Tibial nerve (tissue), 4 donors: ENCODE measurements around the gene TRAK1. TPM values are rescaled to one million over a fixed set of nuclear protein-coding genes. Genes with fewer than 3 reads are reported as not detected.

ENCODE experiments used
- DNase-seq, 2 donors: peaks; one replicate each; pipeline ENCODE4 v3.0.0-alpha.2; 2019; ENCODE audit warnings: low spot score in 2 of 2
- H3K27ac ChIP-seq, 4 donors: fragments of 200-600 bp; sonication (generic) in 3 of 4; one replicate each; pipeline ENCODE4 v1.5.1; 2017 to 2019; ENCODE audit warnings: mild to moderate bottlenecking in 1 of 4
- H3K27me3 ChIP-seq, 2 donors: fragments of 200-600 bp; sonication (generic) in 1 of 2; one replicate each; pipeline versions ENCODE4 v1.5.1 to v1.6.0; 2017 to 2019
- H3K36me3 ChIP-seq, 3 donors: fragments of 200-600 bp; sonication (generic); one replicate each; pipeline ENCODE4 v1.5.1; 2018 to 2019
- H3K4me1 ChIP-seq, 4 donors: fragments of 200-600 bp; sonication (generic) in 3 of 4; one replicate each; pipeline ENCODE4 v1.5.1; 2017 to 2019
- H3K4me3 ChIP-seq, 4 donors: fragments of 200-600 bp; sonication (generic) in 3 of 4; one replicate each; pipeline ENCODE4 v1.5.1; 2017 to 2019; ENCODE audit warnings: mild to moderate bottlenecking in 1 of 4, moderate library complexity in 1 of 4
- H3K9me3 ChIP-seq, 4 donors: fragments of 200-600 bp; sonication (generic) in 3 of 4; one replicate each; pipeline ENCODE4 v1.5.1; 2017 to 2019
- CTCF ChIP-seq, 5 experiments: fragments of 200-600 bp in 3 of 5; fragments of 450-650 bp in 2 of 5; sonication (generic) in 3 of 5; IDR thresholded peaks; one replicate each; pipeline ENCODE4 v1.5.1; 2016 to 2019; ENCODE audit warnings: antibody characterized with exemption in 5 of 5, mild to moderate bottlenecking in 3 of 5, moderate library complexity in 2 of 5
- EP300 ChIP-seq, 2 donors: sonication (generic); formaldehyde crosslinking; IDR thresholded peaks; one replicate each; pipeline ENCODE4 v1.6.1; 2017; ENCODE audit warnings: antibody characterized with exemption in 2 of 2, mild to moderate bottlenecking in 1 of 2
- POLR2A ChIP-seq, 2 donors: fragments of 450-650 bp; IDR thresholded peaks; one replicate each; pipeline ENCODE4 v1.6.1; 2017; ENCODE audit warnings: antibody characterized with exemption in 2 of 2, mild to moderate bottlenecking in 2 of 2, moderate library complexity in 2 of 2
- WGBS, 2 donors: methylation state at CpG; one replicate each; pipeline ENCODE4 v1.1.5; 2018; 5-methylcytosine and 5-hydroxymethylcytosine counted together
- total RNA-seq, 4 donors: library from RNA; depleted of rRNA; stranded (reverse); fragments of >200 nt; gene quantifications; one replicate each; pipeline ENCODE4 v1.1.0, GENCODE V29; 2016

TRAK1 gene
- total RNA-seq, 4 donors from 2014 or later: 28.6 to 68.1 (median 35.5) TPM

- peaks cover 3 to 74% (median 5%) of the 10 kb centered on the region in 3 donors for H3K36me3 ChIP-seq
These were observed 101.4 kb downstream of the TRAK1 start for GRCh38 chr3:42192334-42193200.

GRCh38 chr3:42194943-42195510, 103.9 kb downstream of the TRAK1 start:
- DNase-seq: no peak
- Histone ChIP-seq H3K36me3 (peaks cover 3 to 78% (median 5%) of the 10 kb centered on the region in 3 donors), H3K27me3 (no peaks in the 10 kb centered on the region), H3K27ac (no peak overlapping the region), H3K4me1 (peaks cover 0 to 14% (median 2%) of the 10 kb centered on the region in 4 donors), H3K9me3 (no peaks in the 10 kb centered on the region), H3K4me3 (no peak overlapping the region)
- 85 to 92% methylated on average over 7 of the region's 7 CpGs for WGBS, 2 donors
- TF ChIP-seq POLR2A (IDR thresholded peaks at IDR 0.05) (no peak), CTCF (IDR thresholded peaks at IDR 0.05) (no peak), EP300 (IDR thresholded peaks at IDR 0.05) (no peak)

More at GRCh38 chr3:42192334-42193200, 101.4 kb downstream of the TRAK1 start:
- Histone ChIP-seq H3K27me3 (no peaks in the 10 kb centered on the region), H3K9me3 (no peaks in the 10 kb centered on the region), H3K27ac (no peak overlapping the region), H3K4me3 (no peak overlapping the region), H3K4me1 (peaks cover 0 to 14% (median 2%) of the 10 kb centered on the region in 4 donors)
- 80 to 84% methylated on average over 8 of the region's 8 CpGs for WGBS, 2 donors
- TF ChIP-seq CTCF (IDR thresholded peaks at IDR 0.05) (no peak), EP300 (IDR thresholded peaks at IDR 0.05) (no peak), POLR2A (IDR thresholded peaks at IDR 0.05) (no peak)
- no peak for DNase-seq

- TF ChIP-seq CTCF (IDR thresholded peaks at IDR 0.05): no peak
- no peak for TF ChIP-seq POLR2A (IDR thresholded peaks at IDR 0.05)
- TF ChIP-seq EP300 (IDR thresholded peaks at IDR 0.05): no peak
- Histone ChIP-seq H3K4me1 (peaks cover 0 to 11% (median 2%) of the 10 kb centered on the region in 4 donors), H3K36me3 (peaks cover 5 to 83% (median 7%) of the 10 kb centered on the region in 3 donors), H3K4me3 (no peak overlapping the region), H3K27me3 (no peaks in the 10 kb centered on the region), H3K27ac (no peak overlapping the region), H3K9me3 (no peaks in the 10 kb centered on the region)
- 74 to 80% methylated on average over 5 of the region's 5 CpGs for WGBS, 2 donors
- no peak for DNase-seq
These were observed 104.7 kb downstream of the TRAK1 start for GRCh38 chr3:42195879-42196330.

GRCh38 chr3:42198709-42199108, 107.6 kb downstream of the TRAK1 start:
- Histone ChIP-seq H3K4me1 (no peaks in the 10 kb centered on the region), H3K9me3 (no peaks in the 10 kb centered on the region), H3K27ac (no peak overlapping the region), H3K4me3 (no peak overlapping the region), H3K36me3 (peaks cover 5 to 96% (median 21%) of the 10 kb centered on the region in 3 donors), H3K27me3 (no peaks in the 10 kb centered on the region)
- 90 to 92% methylated on average over 3 of the region's 3 CpGs for WGBS, 2 donors
- DNase-seq: no peak
- TF ChIP-seq POLR2A (IDR thresholded peaks at IDR 0.05) (no peak), CTCF (IDR thresholded peaks at IDR 0.05) (no peak)
